H1 (cell line): ENCODE results near the gene TTBK2. TPM values are rescaled to one million over a fixed set of nuclear protein-coding genes. Genes with fewer than 3 reads are reported as not detected.

Experiments used
- CTCF ChIA-PET: fragments of 300-600 bp; sonication (Branson Sonifier 250); formaldehyde crosslinking; loops from one replicate; lab custom pipeline; 2021; ENCODE audit not compliant: partially characterized antibody; lab: Charles Lee
- POLR2A ChIA-PET: fragments of 300-600 bp; sonication (Branson Sonifier 250); formaldehyde crosslinking; loops from one replicate; lab custom pipeline; 2021; ENCODE audit warnings: inconsistent platforms; ENCODE audit not compliant: partially characterized antibody; lab: Charles Lee
- DNase-seq, 2 experiments: peaks; one replicate each; pipeline versions ENCODE4 v3.0.0 to v3.0.0-alpha.2; 2010 to 2022; ENCODE audit warnings: low spot score in 2 of 2, low read depth in 1 of 2, mixed read lengths in 1 of 2
- FAIRE-seq: peaks from 2 replicates; lab custom pipeline; 2011; peaks lifted over from hg19 to GRCh38; lab: Jason Lieb, UNC
- H2AFZ ChIP-seq: 2 replicates; pipeline ENCODE4 v1.8.1; 2012; ENCODE audit warnings: low read length, inconsistent platforms
- H2AK5ac ChIP-seq: 2 replicates; pipeline ENCODE4 v1.6.1; 2013; ENCODE audit warnings: low read depth, low read length
- H2BK120ac ChIP-seq: replicated peaks from 2 replicates; pipeline ENCODE3; 2013; ENCODE audit warnings: low read depth, low read length, inconsistent platforms
- H2BK12ac ChIP-seq: 2 replicates; pipeline ENCODE4 v1.6.1; 2013; ENCODE audit warnings: low read depth, low read length
- H2BK15ac ChIP-seq: 2 replicates; pipeline ENCODE4 v1.6.1; 2013; ENCODE audit warnings: low read length
- H2BK20ac ChIP-seq: 2 replicates; pipeline ENCODE4 v1.6.1; 2013; ENCODE audit warnings: low read length
- H2BK5ac ChIP-seq: 2 replicates; pipeline ENCODE4 v1.6.1; 2013; ENCODE audit warnings: low read depth, low read length
- H3K14ac ChIP-seq: 2 replicates; pipeline ENCODE4 v1.6.1; 2013; ENCODE audit warnings: inconsistent platforms; ENCODE audit not compliant: insufficient read length
- H3K18ac ChIP-seq: 2 replicates; pipeline ENCODE4 v1.6.1; 2013; ENCODE audit warnings: low read length; ENCODE audit errors: extremely low read depth
- H3K23ac ChIP-seq: 2 replicates; pipeline ENCODE4 v1.6.1; 2013; ENCODE audit warnings: inconsistent platforms; ENCODE audit not compliant: insufficient read length
- H3K23me2 ChIP-seq: 2 replicates; pipeline ENCODE4 v1.6.1; 2013; ENCODE audit warnings: low read depth, low read length
- H3K27ac ChIP-seq: 2 replicates; pipeline ENCODE4 v1.6.1; 2011; ENCODE audit warnings: low read depth, low read length, inconsistent platforms
- H3K27me3 ChIP-seq, 4 experiments: replicated peaks in 1 of 4; 1 replicate in 1 of 4; 2 replicates in 3 of 4; pipeline versions ENCODE4 v1.6.1 to v1.8.1; 2011 to 2013; ENCODE audit warnings: low read length in 3 of 4, mild to moderate bottlenecking in 3 of 4, inconsistent platforms in 2 of 4, mixed read lengths in 2 of 4, moderate library complexity in 1 of 4; ENCODE audit not compliant: control insufficient read depth in 3 of 4, insufficient read depth in 3 of 4; ENCODE audit errors: extremely low read depth in 1 of 4
- H3K36me3 ChIP-seq, 4 experiments: 2 replicates each; pipeline versions ENCODE4 v1.6.1 to v1.8.1; 2011 to 2013; ENCODE audit warnings: mild to moderate bottlenecking in 4 of 4, low read length in 3 of 4, moderate library complexity in 2 of 4, control low read depth in 1 of 4, inconsistent platforms in 1 of 4; ENCODE audit not compliant: insufficient read depth in 4 of 4, control insufficient read depth in 2 of 4
- H3K4ac ChIP-seq: replicated peaks from 2 replicates; pipeline ENCODE3; 2013; ENCODE audit warnings: low read length, low read depth, mixed read lengths, inconsistent platforms; ENCODE audit not compliant: insufficient read length
- H3K4me1 ChIP-seq, 4 experiments: replicated peaks in 1 of 4; 1 replicate in 1 of 4; 2 replicates in 3 of 4; pipeline versions ENCODE4 v1.6.1 to v1.8.1; 2011 to 2013; ENCODE audit warnings: low read length in 3 of 4, inconsistent platforms in 2 of 4, mixed read lengths in 1 of 4; ENCODE audit not compliant: insufficient read depth in 4 of 4, control insufficient read depth in 3 of 4
- H3K4me2 ChIP-seq, 2 experiments: 2 replicates each; pipeline versions ENCODE4 v1.6.1 to v1.8.1; 2011 to 2013; ENCODE audit warnings: low read depth in 2 of 2, low read length in 2 of 2, control low read depth in 1 of 2, inconsistent platforms in 1 of 2, mild to moderate bottlenecking in 1 of 2; ENCODE audit not compliant: insufficient read depth in 1 of 2
- H3K4me3 ChIP-seq, 4 experiments: fragments of 200-600, 300-600 bp in 1 of 4; sonication (generic), shearing (Covaris generic), sonication (Bioruptor Twin) in 1 of 4; 2 replicates each; pipeline versions ENCODE4 v1.5.1 to v1.8.1; 2011 to 2016; ENCODE audit warnings: low read length in 4 of 4, low read depth in 3 of 4, control low read depth in 2 of 4, inconsistent platforms in 2 of 4, mild to moderate bottlenecking in 2 of 4, mixed read lengths in 1 of 4, moderate library complexity in 1 of 4; ENCODE audit not compliant: insufficient read depth in 2 of 4; ENCODE audit errors: extremely low read depth in 1 of 4
- H3K56ac ChIP-seq: replicated peaks from 2 replicates; pipeline ENCODE3; 2013; ENCODE audit warnings: low read depth, mild to moderate bottlenecking, mixed read lengths, low read length, inconsistent platforms; ENCODE audit not compliant: insufficient read length
- H3K79me1 ChIP-seq: 2 replicates; pipeline ENCODE4 v1.6.1; 2013; ENCODE audit warnings: low read depth, low read length, control low read depth
- H3K79me2 ChIP-seq, 2 experiments: 2 replicates each; pipeline versions ENCODE4 v1.6.1 to v1.8.1; 2012 to 2013; ENCODE audit warnings: low read length in 2 of 2, mild to moderate bottlenecking in 2 of 2, inconsistent platforms in 1 of 2; ENCODE audit not compliant: insufficient read depth in 2 of 2, control insufficient read depth in 1 of 2
- H3K9ac ChIP-seq, 4 experiments: replicated peaks in 1 of 4; 1 replicate in 1 of 4; 2 replicates in 3 of 4; pipeline versions ENCODE4 v1.6.1 to v1.8.1; 2011 to 2013; ENCODE audit warnings: low read depth in 3 of 4, low read length in 3 of 4, control low read depth in 2 of 4, mild to moderate bottlenecking in 2 of 4, moderate library complexity in 2 of 4, inconsistent platforms in 1 of 4; ENCODE audit errors: extremely low read depth in 1 of 4
- H3K9me3 ChIP-seq, 2 experiments: 2 replicates each; pipeline versions ENCODE4 v1.6.1 to v1.8.1; 2012 to 2013; ENCODE audit warnings: mild to moderate bottlenecking in 2 of 2, moderate library complexity in 2 of 2, control low read depth in 1 of 2, inconsistent platforms in 1 of 2, low read depth in 1 of 2, low read length in 1 of 2, mixed read lengths in 1 of 2; ENCODE audit not compliant: insufficient read depth in 2 of 2
- H4K20me1 ChIP-seq, 2 experiments: replicated peaks in 1 of 2; 2 replicates each; pipeline versions ENCODE3 to v1.8.1; 2011 to 2013; ENCODE audit warnings: inconsistent platforms in 2 of 2, low read length in 2 of 2, mild to moderate bottlenecking in 1 of 2; ENCODE audit not compliant: insufficient read depth in 2 of 2, control insufficient read depth in 1 of 2
- H4K5ac ChIP-seq: 2 replicates; pipeline ENCODE4 v1.6.1; 2013; ENCODE audit warnings: low read length, low read depth, mixed read lengths, inconsistent platforms; ENCODE audit not compliant: insufficient read length
- H4K8ac ChIP-seq: 2 replicates; pipeline ENCODE4 v1.8.0; 2013; ENCODE audit warnings: mild to moderate bottlenecking, moderate library complexity, low read length, inconsistent platforms; ENCODE audit not compliant: insufficient read depth; ENCODE audit errors: extremely low read depth
- H4K91ac ChIP-seq: replicated peaks from 2 replicates; pipeline ENCODE3; 2013; ENCODE audit warnings: low read length, mixed read lengths, inconsistent platforms; ENCODE audit not compliant: insufficient read length
- CEBPB ChIP-seq: IDR thresholded peaks from 2 replicates; pipeline ENCODE4 v1.6.1; 2012; ENCODE audit warnings: low read depth, low read length
- CREB1 ChIP-seq: IDR thresholded peaks from 2 replicates; pipeline ENCODE4 v1.6.1; 2012; ENCODE audit warnings: inconsistent platforms
- GABPA ChIP-seq: IDR thresholded peaks from 2 replicates; pipeline ENCODE4 v1.6.1; 2011; ENCODE audit warnings: mild to moderate bottlenecking, low read length, moderate library complexity, borderline replicate concordance; ENCODE audit not compliant: insufficient read depth
- MAFK ChIP-seq: IDR thresholded peaks from 2 replicates; pipeline ENCODE4 v1.6.1; 2012; ENCODE audit warnings: low read depth, mild to moderate bottlenecking, improper control_type of control experiment, low read length
- NRF1 ChIP-seq: IDR thresholded peaks from 2 replicates; pipeline ENCODE4 v1.6.1; 2011; ENCODE audit warnings: mild to moderate bottlenecking, low read depth, low read length, improper control_type of control experiment
- PHF8 ChIP-seq: fragments of 200-600 bp; sonication (generic); conservative IDR thresholded peaks from 2 replicates; pipeline ENCODE4 v1.7.1; 2012; ENCODE audit warnings: low read depth, mild to moderate bottlenecking, inconsistent platforms, low read length, moderate library complexity
- POU5F1 ChIP-seq: IDR thresholded peaks from 2 replicates; pipeline ENCODE4 v1.6.1; 2011; ENCODE audit warnings: low read depth, mild to moderate bottlenecking, low read length, moderate library complexity
- RAD21 ChIP-seq, 2 experiments: IDR thresholded peaks in 1 of 2; conservative IDR thresholded peaks in 1 of 2; 2 replicates each; pipeline ENCODE4 v1.6.1; 2011; ENCODE audit warnings: low read depth in 2 of 2, low read length in 2 of 2, improper control_type of control experiment in 1 of 2, inconsistent platforms in 1 of 2, mild to moderate bottlenecking in 1 of 2, moderate library complexity in 1 of 2
- RXRA ChIP-seq: IDR thresholded peaks from 2 replicates; pipeline ENCODE4 v1.6.1; 2011; ENCODE audit warnings: low read depth, mild to moderate bottlenecking, low read length, moderate library complexity; ENCODE audit not compliant: insufficient read depth
- SP4 ChIP-seq: IDR thresholded peaks from 2 replicates; pipeline ENCODE4 v1.6.1; 2012; ENCODE audit warnings: low read length, inconsistent platforms
- SRF ChIP-seq: IDR thresholded peaks from 2 replicates; pipeline ENCODE4 v1.6.1; 2011; ENCODE audit warnings: mild to moderate bottlenecking, low read depth, low read length, moderate library complexity
- TBP ChIP-seq: IDR thresholded peaks from 2 replicates; pipeline ENCODE4 v1.6.1; 2011; ENCODE audit warnings: low read depth, low read length, improper control_type of control experiment
- TEAD4 ChIP-seq: IDR thresholded peaks from 2 replicates; pipeline ENCODE4 v1.6.1; 2012; ENCODE audit warnings: low read depth, low read length, inconsistent platforms, mixed read lengths
- polyA plus RNA-seq, 7 experiments: library from polyadenylated mRNA; depleted of rRNA in 3 of 7; stranded (reverse) in 5 of 7; unstranded in 2 of 7; fragments of >200 nt in 5 of 7; fragments of 200-250 nt in 2 of 7; gene quantifications; 1 replicate in 5 of 7; 2 replicates in 1 of 7; 4 replicates in 1 of 7; pipeline versions ENCODE4 v1.2.1 to v1.2.3, GENCODE V29; 2011 to 2013; ENCODE audit warnings: missing spikeins in 2 of 7, mixed read lengths in 2 of 7
- total RNA-seq: library from RNA; stranded (reverse); fragmentation: NEBNext Ultra II Directional; extraction: Animal tissue kit (Norgen Biotek cat#: 25700); gene quantifications from 2 replicates; pipeline ENCODE4 v1.2.1, GENCODE V29; 2021
- TF ChIP-seq, protein P1 (sequence below): IDR thresholded peaks from 2 replicates; pipeline ENCODE4 v1.6.1; 2012; ENCODE audit warnings: inconsistent platforms
- TF ChIP-seq, protein P2 (sequence below): IDR thresholded peaks from 2 replicates; pipeline ENCODE4 v1.6.1; 2012; ENCODE audit warnings: inconsistent platforms

The TTBK2 gene
- total and polyA plus RNA-seq, 2 of the 8 experiments (the other 6 are each of a cell fraction or from before 2014, with no cell fraction given), result 2.7 to 18.2 TPM

GRCh38 chr15:42955518-42955917 lies 34.9 kb upstream of the TTBK2 start:
- ChIA-PET CTCF (interaction anchor here (1.2 kb wide), 1 partner anchor 232 kb away, joined by 3 read pairs; no protein-coding TSS in a partner anchor), POLR2A (no interaction called here)
- H2BK5ac ChIP-seq, result no peak overlapping the region
- TF ChIP-seq RAD21 (IDR thresholded peaks at IDR 0.05 in 1 of 2, conservative IDR thresholded peaks at IDR 0.05 in 1 of 2; ENCODE audit: low read depth in 2 of 2, low read length in 2 of 2) (no peak), CREB1 (no peak), NRF1 (no peak), POU5F1 (no peak), CEBPB (no peak), SP4 (no peak), SRF (no peak), GABPA (no peak), TEAD4 (no peak), RXRA (no peak), PHF8 (no peak), TBP (no peak), MAFK (no peak)
- TF ChIP-seq, protein P1, sequence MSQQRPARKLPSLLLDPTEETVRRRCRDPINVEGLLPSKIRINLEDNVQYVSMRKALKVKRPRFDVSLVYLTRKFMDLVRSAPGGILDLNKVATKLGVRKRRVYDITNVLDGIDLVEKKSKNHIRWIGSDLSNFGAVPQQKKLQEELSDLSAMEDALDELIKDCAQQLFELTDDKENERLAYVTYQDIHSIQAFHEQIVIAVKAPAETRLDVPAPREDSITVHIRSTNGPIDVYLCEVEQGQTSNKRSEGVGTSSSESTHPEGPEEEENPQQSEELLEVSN, result no peak
- TF ChIP-seq, protein P2, sequence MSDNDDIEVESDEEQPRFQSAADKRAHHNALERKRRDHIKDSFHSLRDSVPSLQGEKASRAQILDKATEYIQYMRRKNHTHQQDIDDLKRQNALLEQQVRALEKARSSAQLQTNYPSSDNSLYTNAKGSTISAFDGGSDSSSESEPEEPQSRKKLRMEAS, result no peak

More at GRCh38 chr15:42955518-42955917, 34.9 kb upstream of the TTBK2 start:
- Histone ChIP-seq H3K4me1 (no peaks in the 10 kb centered on the region), H3K4ac (no peak overlapping the region), H2BK20ac (no peak overlapping the region), H3K23me2 (no peaks in the 10 kb centered on the region), H3K18ac (no peak overlapping the region), H2BK120ac (no peak overlapping the region), H3K27ac (no peak overlapping the region), H3K9me3 (no peaks in the 10 kb centered on the region), H4K91ac (no peak overlapping the region), H4K8ac (no peak overlapping the region), H3K14ac (no peak overlapping the region), H3K4me2 (no peak overlapping the region), H2BK15ac (no peak overlapping the region), H2AK5ac (no peak overlapping the region), H3K4me3 (no peak overlapping the region), H3K23ac (no peak overlapping the region), H3K27me3 (no peaks in the 10 kb centered on the region), H3K79me1 (no peaks in the 10 kb centered on the region), H3K79me2 (no peaks in the 10 kb centered on the region), H3K56ac (no peak overlapping the region), H3K36me3 (peaks cover 0 to 31% (median 15%) of the 10 kb centered on the region in 4 experiments; a peak in 6 of 8 replicates), H2BK12ac (no peak overlapping the region), H4K20me1 (no peaks in the 10 kb centered on the region), H3K9ac (no peak overlapping the region), H4K5ac (no peak overlapping the region), H2AFZ (no peak overlapping the region)
- FAIRE-seq (no peak), DNase-seq (no peak)
